ENCODE measurements around the gene FIBP. TPM values are rescaled to one million over a fixed set of nuclear protein-coding genes. Genes with fewer than 3 reads are reported as not detected.
A peak's percentile ranks its signal among the peaks of the same experiment; 100 is the strongest.

Gene FIBP
- total and polyA plus RNA-seq, 7 experiments from 2014 or later = 25.9 to 78.3 (median 50.0) TPM

DNA sequence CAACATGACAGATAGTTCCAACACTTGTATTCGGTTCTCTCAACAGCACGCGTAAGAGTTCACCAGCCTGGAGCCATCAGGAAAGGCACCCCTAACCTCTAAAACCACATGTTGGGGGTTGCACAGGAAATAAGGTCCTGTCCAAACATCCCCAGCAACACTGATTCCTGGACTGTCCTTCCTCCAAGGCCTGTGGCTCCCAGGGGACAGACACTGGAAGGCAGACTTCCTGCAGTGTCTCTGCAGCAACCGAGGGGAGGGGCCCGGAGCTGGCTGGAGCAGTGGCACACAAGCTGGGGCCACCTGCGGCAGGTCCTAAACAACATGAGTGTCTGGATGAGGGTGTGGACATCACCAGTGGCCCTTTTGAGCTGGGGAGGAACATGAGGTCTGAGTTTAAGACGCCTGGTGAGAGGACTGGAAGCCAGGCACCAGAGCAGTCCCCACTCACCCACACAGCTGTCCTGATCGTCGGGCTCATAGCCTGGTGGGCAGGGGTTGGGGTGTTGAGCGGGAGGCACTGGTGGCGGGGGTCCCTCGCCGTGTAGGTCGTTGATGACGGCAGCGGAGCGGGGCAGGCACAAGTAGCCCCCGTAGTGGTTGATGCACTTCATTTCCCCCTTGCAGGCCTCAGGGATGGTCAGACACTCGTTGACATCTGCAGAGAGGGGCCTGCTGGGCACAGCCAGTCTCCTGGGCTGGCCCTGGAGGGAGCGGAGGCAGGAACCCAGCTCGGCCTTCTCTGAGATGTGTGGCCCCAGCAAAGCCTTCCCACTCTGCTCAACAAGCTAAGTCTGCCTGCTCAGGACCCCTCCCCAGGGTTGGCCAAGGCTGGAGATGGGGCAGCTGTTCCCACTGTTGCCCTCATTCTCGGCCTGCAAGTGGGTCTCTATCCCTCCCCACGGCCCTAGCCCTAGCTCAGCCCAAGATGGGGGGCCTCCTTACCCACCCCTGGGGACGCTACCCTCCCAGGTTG is 17.3 kb downstream of the FIBP start:
- Mint-ChIP-seq H3K4me3 (peak overlapping the region in 7 of 10 donors; percentile 14 to 68 (median 23)), H3K36me3 (peaks cover 0 to 7% (median 0%) of the 10 kb centered on the region in 5 donors), H3K27ac (peak overlapping the region in 6 of 9 donors; percentile 31 to 94 (median 48)), H3K27me3 (peaks cover 0 to 3% (median 0%) of the 10 kb centered on the region in 5 donors), H3K9me3 (no peaks in the 10 kb centered on the region), H3K4me1 (peaks cover 13 to 26% (median 16%) of the 10 kb centered on the region in 7 donors)
- Histone ChIP-seq H3K9me3 (ENCODE audit: control insufficient read depth in 2 of 3, low read length in 3 of 3) (no peaks in the 10 kb centered on the region), H3K4me3 (ENCODE audit: low read length) (no peak overlapping the region), H3K4me1 (ENCODE audit: control insufficient read depth in 2 of 2, insufficient read depth in 2 of 2, low read length in 2 of 2) (peaks cover 10 to 19% of the 10 kb centered on the region in 2 donors), H3K27me3 (ENCODE audit: control insufficient read depth in 2 of 2, insufficient read depth in 2 of 2, low read length in 2 of 2) (no peaks in the 10 kb centered on the region), H3K27ac (ENCODE audit: low read depth, low read length) (no peak overlapping the region), H3K36me3 (ENCODE audit: control insufficient read depth in 2 of 3, insufficient read depth in 3 of 3, low read length in 3 of 3) (peaks cover 0 to 12% (median 0%) of the 10 kb centered on the region in 3 experiments)
- intact Hi-C loops (cut with micrococcal nuclease) = loop anchor here in 1 of 2 donors (5.0 kb wide), 1 partner anchor 971 kb away; the partner anchor contains the start of gene RCE1
- ATAC-seq (no peak), DNase-seq (no peak)
- CTCF ChIA-PET = interaction anchor here (0.8 to 4.7 kb wide), 3 partner anchors 11 to 256 kb away, joined by 3 to 38 read pairs (median 30); partner anchors contain the start of gene MUS81
- POLR2A ChIA-PET = interaction anchor here (0.8 to 4.8 kb wide), 6 partner anchors 10 to 131 kb away, joined by 3 to 109 read pairs (median 4); partner anchors contain the start of genes BANF1, CCDC85B, CFL1 and EIF1AD

DNA sequence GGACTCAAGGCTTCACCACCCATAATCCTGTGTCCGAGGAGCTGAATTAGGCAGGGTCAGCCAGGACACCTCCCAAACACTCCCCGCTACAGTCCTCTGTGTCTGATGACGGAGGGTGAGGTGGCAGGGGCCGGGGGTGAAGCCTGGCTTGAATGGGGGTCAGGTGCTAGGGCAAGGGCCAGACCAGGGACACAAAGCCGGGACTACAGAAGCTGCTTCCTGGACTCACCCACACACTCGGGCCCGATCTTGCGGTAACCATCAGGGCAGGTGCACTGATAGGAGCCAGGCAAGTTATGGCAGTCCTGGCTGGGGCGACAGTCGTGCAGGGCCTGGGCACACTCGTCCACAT is 18.0 kb downstream of the FIBP start:
- H3K27me3 ChIP-seq (ENCODE audit: control insufficient read depth in 2 of 2, insufficient read depth in 2 of 2, low read length in 2 of 2) = no peaks in the 10 kb centered on the region
- H3K4me1 ChIP-seq (ENCODE audit: control insufficient read depth in 2 of 2, insufficient read depth in 2 of 2, low read length in 2 of 2) = peaks cover 10 to 19% of the 10 kb centered on the region in 2 donors
- Mint-ChIP-seq H3K36me3 (peaks cover 0 to 7% (median 0%) of the 10 kb centered on the region in 5 donors), H3K27me3 (peaks cover 0 to 3% (median 0%) of the 10 kb centered on the region in 5 donors), H3K4me1 (peaks cover 13 to 26% (median 16%) of the 10 kb centered on the region in 7 donors), H3K9me3 (no peaks in the 10 kb centered on the region), H3K27ac (peak overlapping the region in 4 of 9 donors; percentile 1 to 94 (median 34)), H3K4me3 (peak overlapping the region in 4 of 10 donors; percentile 14 to 68 (median 50))
- DNase-seq (no peak), ATAC-seq (no peak)
- peaks cover 0 to 19% (median 0%) of the 10 kb centered on the region in 3 experiments for H3K36me3 ChIP-seq (ENCODE audit: control insufficient read depth in 2 of 3, insufficient read depth in 3 of 3, low read length in 3 of 3)
- ChIA-PET CTCF (interaction anchor here (0.6 to 4.7 kb wide), 3 partner anchors 10 to 482 kb away, joined by 4 to 38 read pairs (median 30); partner anchors contain the start of gene MUS81), POLR2A (interaction anchor here (0.8 to 4.8 kb wide), 4 partner anchors 10 to 19 kb away, joined by 3 to 109 read pairs (median 16); partner anchors contain the start of genes CCDC85B, CFL1, FIBP and MUS81)
- H3K27ac ChIP-seq (ENCODE audit: low read depth, low read length) = peak overlapping the region; percentile 0
- no peaks in the 10 kb centered on the region for H3K9me3 ChIP-seq (ENCODE audit: control insufficient read depth in 2 of 3, low read length in 3 of 3)
- intact Hi-C loops (cut with micrococcal nuclease) = loop anchor here in 1 of 2 donors (5.0 kb wide), 1 partner anchor 972 kb away; the partner anchor contains the start of gene RCE1
- H3K4me3 ChIP-seq (ENCODE audit: low read length) = no peak overlapping the region

DNA sequence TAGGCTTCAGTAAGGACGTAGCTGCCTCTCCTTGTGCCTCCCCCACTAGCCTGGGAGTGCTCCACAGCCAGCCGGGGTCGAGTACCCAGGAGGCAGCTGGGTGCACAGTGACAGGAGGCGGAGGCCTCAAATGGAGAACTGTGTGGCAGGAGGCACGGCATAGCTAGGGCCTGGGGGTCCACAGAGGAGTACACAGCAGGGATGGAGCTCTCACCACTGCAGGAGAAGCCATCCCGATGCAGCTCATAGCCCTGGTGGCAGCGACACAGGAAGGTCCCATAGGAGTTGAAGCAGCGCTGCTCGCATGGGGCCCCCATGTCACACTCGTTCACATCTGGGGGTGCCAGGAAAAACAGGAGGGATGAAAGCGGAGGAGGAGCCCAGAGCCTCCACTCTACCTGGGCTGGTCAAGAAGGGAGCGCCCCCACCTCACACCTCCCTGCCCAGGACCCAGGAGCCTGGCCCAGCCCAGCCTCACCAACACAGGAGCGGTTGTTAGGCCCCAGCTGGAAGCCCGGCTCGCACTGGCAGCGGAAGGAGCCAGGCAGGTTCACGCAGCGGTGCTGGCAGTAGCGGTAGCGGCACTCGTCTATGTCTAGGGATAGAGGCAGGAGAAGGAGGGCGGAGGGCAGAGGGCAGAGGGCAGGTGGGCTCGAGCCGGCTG is 18.5 kb downstream of the FIBP start:
- H3K4me3 Mint-ChIP-seq = no peak overlapping the region
- H3K27me3 ChIP-seq (ENCODE audit: control insufficient read depth in 2 of 2, insufficient read depth in 2 of 2, low read length in 2 of 2) = no peaks in the 10 kb centered on the region
- peaks cover 13 to 26% (median 16%) of the 10 kb centered on the region in 7 donors for H3K4me1 Mint-ChIP-seq
- H3K27ac Mint-ChIP-seq = peak overlapping the region in 6 of 9 donors; percentile 12 to 88 (median 38)
- DNase-seq (no peak), ATAC-seq (no peak)
- H3K4me1 ChIP-seq (ENCODE audit: control insufficient read depth in 2 of 2, insufficient read depth in 2 of 2, low read length in 2 of 2) = peaks cover 10 to 19% of the 10 kb centered on the region in 2 donors
- peaks cover 0 to 9% (median 0%) of the 10 kb centered on the region in 5 donors for H3K36me3 Mint-ChIP-seq
- no peak overlapping the region for H3K4me3 ChIP-seq (ENCODE audit: low read length)
- CTCF ChIA-PET = interaction anchor here (0.6 to 4.7 kb wide), 5 partner anchors 10 to 482 kb away, joined by 3 to 38 read pairs (median 5); partner anchors contain the start of genes FIBP and MUS81
- H3K36me3 ChIP-seq (ENCODE audit: control insufficient read depth in 2 of 3, insufficient read depth in 3 of 3, low read length in 3 of 3) = peaks cover 0 to 24% (median 0%) of the 10 kb centered on the region in 3 experiments
- peaks cover 0 to 3% (median 0%) of the 10 kb centered on the region in 5 donors for H3K27me3 Mint-ChIP-seq
- H3K9me3 ChIP-seq (ENCODE audit: control insufficient read depth in 2 of 3, low read length in 3 of 3) = no peaks in the 10 kb centered on the region
- intact Hi-C loops (cut with micrococcal nuclease) = loop anchor here in 1 of 2 donors (5.0 kb wide), 1 partner anchor 973 kb away; the partner anchor contains the start of gene RCE1
- H3K27ac ChIP-seq (ENCODE audit: low read depth, low read length) = peak overlapping the region; percentile 0
- no peaks in the 10 kb centered on the region for H3K9me3 Mint-ChIP-seq
- POLR2A ChIA-PET = interaction anchor here (0.8 to 4.8 kb wide), 5 partner anchors 9 to 20 kb away, joined by 3 to 109 read pairs (median 6); partner anchors contain the start of genes CCDC85B, CFL1, FIBP and MUS81

DNA sequence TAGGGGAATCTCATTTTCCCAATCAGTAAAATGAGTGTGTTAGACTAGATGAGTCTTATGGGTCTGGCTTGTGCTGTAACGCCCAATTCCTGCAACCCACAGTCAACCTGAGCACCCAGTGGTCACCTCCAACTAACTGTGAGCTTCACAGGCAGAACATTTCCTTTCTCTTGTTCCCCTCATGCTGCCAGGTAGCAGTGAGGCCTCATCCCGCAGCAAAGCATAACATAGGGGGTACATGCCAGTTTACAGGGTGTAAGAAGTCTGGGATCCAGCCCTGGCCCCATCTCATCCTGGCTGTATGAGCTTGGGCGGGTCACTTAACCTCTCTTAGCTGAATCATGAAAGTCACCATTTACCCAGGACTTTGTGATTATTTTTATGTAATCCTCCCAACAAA is 19.4 kb downstream of the FIBP start:
- ATAC-seq (no peak), DNase-seq (no peak)
- Mint-ChIP-seq H3K27me3 (peaks cover 0 to 3% (median 0%) of the 10 kb centered on the region in 5 donors), H3K27ac (peak overlapping the region in 1 of 9 donors; percentile 39), H3K36me3 (peaks cover 0 to 9% (median 0%) of the 10 kb centered on the region in 5 donors), H3K4me1 (peaks cover 13 to 27% (median 16%) of the 10 kb centered on the region in 7 donors), H3K9me3 (no peaks in the 10 kb centered on the region), H3K4me3 (no peak overlapping the region)
- no peak overlapping the region for H3K27ac ChIP-seq (ENCODE audit: low read depth, low read length)
- H3K36me3 ChIP-seq (ENCODE audit: control insufficient read depth in 2 of 3, insufficient read depth in 3 of 3, low read length in 3 of 3) = peaks cover 0 to 33% (median 0%) of the 10 kb centered on the region in 3 experiments
- intact Hi-C loops (cut with micrococcal nuclease) = loop anchor here in 1 of 2 donors (1.0 kb wide), 1 partner anchor 9 kb away; the partner anchor contains the start of gene MUS81
- no peak overlapping the region for H3K4me3 ChIP-seq (ENCODE audit: low read length)
- no peaks in the 10 kb centered on the region for H3K9me3 ChIP-seq (ENCODE audit: control insufficient read depth in 2 of 3, low read length in 3 of 3)
- no peaks in the 10 kb centered on the region for H3K27me3 ChIP-seq (ENCODE audit: control insufficient read depth in 2 of 2, insufficient read depth in 2 of 2, low read length in 2 of 2)
- POLR2A ChIA-PET = interaction anchor here (0.7 to 12.9 kb wide), 4 partner anchors 8 to 27 kb away, joined by 3 to 316 read pairs (median 57); partner anchors contain the start of genes CCDC85B, CFL1, FIBP and MUS81
- peaks cover 10 to 13% of the 10 kb centered on the region in 2 donors for H3K4me1 ChIP-seq (ENCODE audit: control insufficient read depth in 2 of 2, insufficient read depth in 2 of 2, low read length in 2 of 2)
- CTCF ChIA-PET = interaction anchor here (0.9 to 4.7 kb wide), 4 partner anchors 9 to 20 kb away, joined by 3 to 38 read pairs (median 18); partner anchors contain the start of genes FIBP and MUS81

DNA sequence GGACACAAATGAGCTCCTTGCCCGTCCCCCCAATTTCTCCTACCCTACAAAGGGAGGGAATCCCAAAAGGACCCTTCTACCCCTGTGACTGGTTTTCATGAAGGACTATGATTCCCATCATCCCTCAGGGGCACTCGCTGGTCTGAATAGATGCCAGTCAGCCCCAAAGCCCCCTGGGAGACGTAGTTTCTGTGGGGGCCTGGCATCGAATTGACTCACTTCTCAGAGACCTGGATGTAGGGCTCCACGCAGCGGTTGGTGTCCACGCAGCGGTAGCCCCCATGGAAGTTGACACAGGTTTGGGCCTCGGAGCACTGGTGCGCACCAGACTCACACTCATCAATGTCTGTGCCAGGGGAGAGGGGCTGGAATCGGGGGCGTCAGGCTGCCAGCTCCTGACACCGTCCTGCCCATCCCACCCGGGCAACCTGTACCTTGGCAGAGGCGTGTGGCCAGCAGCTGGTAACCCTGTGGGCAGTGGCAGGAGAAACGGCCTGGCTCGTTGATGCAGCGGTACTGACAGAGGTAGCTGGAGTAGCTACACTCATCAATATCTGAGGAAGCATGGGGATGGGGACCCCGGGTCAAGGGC is 20.1 kb downstream of the FIBP start:
- no peaks in the 10 kb centered on the region for H3K27me3 ChIP-seq (ENCODE audit: control insufficient read depth in 2 of 2, insufficient read depth in 2 of 2, low read length in 2 of 2)
- H3K9me3 ChIP-seq (ENCODE audit: control insufficient read depth in 2 of 3, low read length in 3 of 3) = no peaks in the 10 kb centered on the region
- H3K4me1 ChIP-seq (ENCODE audit: control insufficient read depth in 2 of 2, insufficient read depth in 2 of 2, low read length in 2 of 2) = peaks cover 8 to 10% of the 10 kb centered on the region in 2 donors
- Mint-ChIP-seq H3K9me3 (no peaks in the 10 kb centered on the region), H3K36me3 (peaks cover 0 to 11% (median 0%) of the 10 kb centered on the region in 5 donors), H3K27me3 (peaks cover 0 to 3% (median 0%) of the 10 kb centered on the region in 5 donors), H3K4me1 (peaks cover 11 to 21% (median 14%) of the 10 kb centered on the region in 7 donors), H3K27ac (peak overlapping the region in 2 of 9 donors; percentile 56 to 59), H3K4me3 (no peak overlapping the region)
- no peak overlapping the region for H3K27ac ChIP-seq (ENCODE audit: low read depth, low read length)
- H3K36me3 ChIP-seq (ENCODE audit: control insufficient read depth in 2 of 3, insufficient read depth in 3 of 3, low read length in 3 of 3) = peaks cover 0 to 41% (median 0%) of the 10 kb centered on the region in 3 experiments
- intact Hi-C loops (cut with micrococcal nuclease) = loop anchor here in 1 of 2 donors (1.0 kb wide), 1 partner anchor 8 kb away; the partner anchor contains the start of gene MUS81
- POLR2A ChIA-PET = interaction anchor here (0.7 to 12.9 kb wide), 4 partner anchors 7 to 28 kb away, joined by 3 to 316 read pairs (median 57); partner anchors contain the start of genes CCDC85B, CFL1, FIBP and MUS81
- ATAC-seq = peak; percentile 62
- CTCF ChIA-PET = interaction anchor here (1.6 to 4.7 kb wide), 3 partner anchors 8 to 21 kb away, joined by 5 to 38 read pairs (median 30); partner anchors contain the start of genes FIBP and MUS81
- peak in 3 of 9 donors; percentile 28 to 45 (median 31) for DNase-seq
- H3K4me3 ChIP-seq (ENCODE audit: low read length) = no peak overlapping the region
